ENCODE data around the gene MYB. TPM values are rescaled to one million over a fixed set of nuclear protein-coding genes. Genes with fewer than 3 reads are reported as not detected.

MYB gene
- total and polyA plus RNA-seq, 2 of the 4 experiments (the other 2 are of a cell fraction) = 0.44 to 0.90 TPM

- Histone ChIP-seq H3K36me3 (ENCODE audit: control insufficient read depth, insufficient read depth, low read length) (no peaks in the 10 kb centered on the region), H3K27ac (ENCODE audit: insufficient read depth, low read length) (no peak overlapping the region), H2AFZ (replicated peaks; ENCODE audit: low read length, poor library complexity) (no peak overlapping the region), H3K18ac (ENCODE audit: low read depth, low read length) (no peak overlapping the region), H4K91ac (ENCODE audit: insufficient read depth, low read depth, low read length) (no peak overlapping the region), H3K14ac (replicated peaks; ENCODE audit: low read depth, low read length) (no peak overlapping the region), H3K4me1 (ENCODE audit: control insufficient read depth, insufficient read depth, low read length) (no peaks in the 10 kb centered on the region), H2AK9ac (replicated peaks; ENCODE audit: low read depth, low read length, poor library complexity) (no peak overlapping the region), H3K4ac (ENCODE audit: low read depth, low read length) (no peak overlapping the region), H3K4me3 (ENCODE audit: insufficient read depth, low read depth, low read length) (no peak overlapping the region), H4K20me1 (ENCODE audit: insufficient read depth, low read length) (no peaks in the 10 kb centered on the region), H2BK120ac (ENCODE audit: low read depth, low read length) (no peak overlapping the region), H2BK5ac (ENCODE audit: low read depth, low read length, poor library complexity, severe bottlenecking) (no peak overlapping the region), H3K4me2 (ENCODE audit: low read depth, low read length) (no peak overlapping the region), H4K5ac (ENCODE audit: low read depth, low read length) (no peak overlapping the region), H4K8ac (ENCODE audit: low read depth in 2 of 2, low read length in 2 of 2) (no peak overlapping the region), H3K9me3 (ENCODE audit: control insufficient read depth, insufficient read depth, low read length) (no peaks in the 10 kb centered on the region), H3K27me3 (ENCODE audit: control insufficient read depth, insufficient read depth, low read length) (no peaks in the 10 kb centered on the region), H3K9me1 (ENCODE audit: insufficient read depth, low read length) (peaks cover 5% of the 10 kb centered on the region; the same call in 1 of the 2 replicates), H3K79me1 (ENCODE audit: low read depth in 1 of 2, low read length in 2 of 2) (no peaks in the 10 kb centered on the region), H3K9ac (ENCODE audit: low read depth, low read length) (no peak overlapping the region), H3K23ac (ENCODE audit: low read depth, low read length) (no peak overlapping the region), H2BK20ac (ENCODE audit: low read depth, low read length) (no peak overlapping the region), H2AK5ac (ENCODE audit: low read depth, low read length) (no peak overlapping the region), H3K56ac (ENCODE audit: extremely low read depth, insufficient read depth, low read length) (no peak overlapping the region), H2BK15ac (ENCODE audit: low read depth, low read length) (no peak overlapping the region)
- no peak for ATAC-seq (ENCODE audit: low read depth)
- intact Hi-C loops (cut with micrococcal nuclease) (no loop called here), in situ Hi-C loops (cut with MboI; ENCODE audit: low sequenced_read_pairs) (no loop called here), dilution Hi-C loops (cut with HindIII; ENCODE audit: low sequenced_read_pairs, unreplicated experiment) (no loop called here)
- DNase-seq = no peak
- BruUV-seq (replicated peaks) = no TSS peak
- POLR2A ChIA-PET (ENCODE audit: unreplicated experiment) = no interaction called here
- TF ChIP-seq BHLHE40 (IDR thresholded peaks at IDR 0.05; ENCODE audit: low read depth, low read length) (no peak), CHD1 (IDR thresholded peaks at IDR 0.05; ENCODE audit: low read depth, low read length) (no peak), MAZ (IDR thresholded peaks at IDR 0.05; ENCODE audit: borderline replicate concordance, low read depth, low read length) (no peak), FOS (IDR thresholded peaks at IDR 0.05; ENCODE audit: low read depth, low read length) (no peak), MXI1 (IDR thresholded peaks at IDR 0.05; ENCODE audit: borderline replicate concordance, low read depth, low read length) (no peak), RAD21 (IDR thresholded peaks at IDR 0.05; ENCODE audit: low read length) (no peak), MAFK (IDR thresholded peaks at IDR 0.05; ENCODE audit: low read depth, low read length) (no peak)
- CTCF ChIA-PET = no interaction called here
- WGBS, 2 experiments (ENCODE audit: extremely low coverage in 2 of 2, insufficient read length in 1 of 2) = no CpG with 5 or more reads among the region's 5 CpGs
Measured at GRCh38 chr6:135222623-135223022, 41.5 kb downstream of the MYB start.

Measured in IMR-90 (cell line).